GM13977 (cell line): ENCODE data around the gene FMC1.

Experiments
- DNase-seq: peaks from one replicate; pipeline ENCODE4 v3.0.0; 2012; ENCODE audit warnings: low spot score
- CTCF ChIP-seq: IDR thresholded peaks from 2 replicates; pipeline ENCODE4 v1.5.1; 2012; ENCODE audit warnings: mild to moderate bottlenecking, control low read depth; ENCODE audit not compliant: insufficient read depth; ENCODE audit errors: extremely low read depth, missing control alignments
- in situ Hi-C: fragments of 300-500 bp; cut with MboI; formaldehyde crosslinking; loops from one replicate; pipeline ENCODE4 v1.12.0; 2022; ENCODE audit warnings: low sequenced_read_pairs, low pct_unique_long_range_greater_than_20kb, mixed read lengths, inconsistent platforms; ENCODE audit not compliant: unreplicated experiment

The FMC1 gene

GRCh38 chr7:139361523-139361922, 20.4 kb downstream of the FMC1 start:
- DNase-seq, result no peak
- in situ Hi-C loops, result no loop called here
- no peak for TF ChIP-seq CTCF

GRCh38 chr7:139362302-139362701, 21.2 kb downstream of the FMC1 start:
- no peak for DNase-seq
- in situ Hi-C loops, result no loop called here
- no peak for TF ChIP-seq CTCF

DNA sequence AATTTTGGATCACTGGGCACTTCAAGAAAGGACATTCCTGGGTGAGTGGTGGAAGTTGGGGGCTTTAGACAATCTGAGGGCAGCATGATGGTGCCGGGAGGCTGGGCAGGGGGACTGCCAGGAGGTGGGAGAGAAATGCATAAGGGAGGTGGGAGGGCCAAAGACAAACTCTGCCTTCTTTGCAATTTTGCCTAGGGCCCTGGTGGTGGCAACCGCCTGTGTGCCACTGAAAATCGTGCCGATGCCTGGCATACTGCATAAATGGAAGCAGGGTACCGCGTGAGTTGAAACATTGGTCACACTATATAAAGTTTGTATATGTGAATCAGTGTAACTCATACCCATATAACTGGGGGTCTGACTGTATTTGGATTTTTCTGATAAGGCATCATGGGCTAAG, 21.8 kb downstream of the FMC1 start:
- in situ Hi-C loops, result no loop called here
- no peak for DNase-seq
- TF ChIP-seq CTCF, result no peak

DNA sequence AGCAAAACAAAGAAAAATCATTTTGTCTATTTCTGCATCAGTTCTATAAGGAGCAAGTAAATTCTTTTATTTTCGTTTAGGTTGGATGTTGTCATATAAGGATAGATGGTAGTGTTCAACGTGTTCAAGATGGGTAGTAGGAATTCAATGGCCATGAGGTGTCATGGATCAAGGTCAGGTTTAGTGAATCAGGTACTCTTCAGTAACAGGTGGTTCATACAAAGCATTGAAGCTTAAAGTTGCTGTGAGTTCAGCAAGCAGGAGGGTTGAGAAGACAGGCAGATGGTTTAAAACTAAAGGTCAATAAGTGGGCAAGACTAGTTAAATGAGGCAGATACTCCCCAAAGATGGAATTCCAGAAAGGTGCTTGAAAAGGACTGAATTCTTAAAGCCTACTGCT, 24.2 kb downstream of the FMC1 start:
- in situ Hi-C loops, result no loop called here
- DNase-seq, result no peak
- no peak for TF ChIP-seq CTCF

DNA sequence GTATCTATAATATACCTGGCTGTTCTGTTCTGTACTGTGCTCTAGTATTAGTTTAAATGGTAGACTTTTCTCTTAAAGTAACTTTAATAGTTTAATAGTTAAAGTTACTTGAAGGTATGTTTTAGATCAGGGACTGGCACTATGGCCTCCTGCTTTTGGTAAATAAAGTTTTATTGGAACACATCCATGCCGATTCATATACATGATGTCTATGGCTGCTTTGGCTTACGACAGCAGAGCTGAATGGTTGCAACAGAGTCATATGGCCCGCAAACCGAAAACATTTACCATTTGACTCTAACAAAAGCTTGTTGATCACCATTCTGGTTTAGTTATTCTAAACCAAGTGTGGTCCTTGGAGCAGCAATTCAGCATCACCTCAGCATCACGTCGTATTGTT, 25.3 kb downstream of the FMC1 start:
- in situ Hi-C loops, result no loop called here
- DNase-seq, result no peak
- TF ChIP-seq CTCF, result no peak

GRCh38 chr7:139367438-139368155, 26.5 kb downstream of the FMC1 start:
- TF ChIP-seq CTCF, result no peak
- in situ Hi-C loops, result no loop called here
- DNase-seq, result no peak
